ENCODE data around the gene COA6. TPM values are rescaled to one million over a fixed set of nuclear protein-coding genes. Genes with fewer than 3 reads are reported as not detected.

The COA6 gene
- total and polyA plus RNA-seq, 2 donors (not counting 3 experiments of a cell fraction or from before 2014, with no cell fraction given), result 22.2 to 42.7 TPM

DNA sequence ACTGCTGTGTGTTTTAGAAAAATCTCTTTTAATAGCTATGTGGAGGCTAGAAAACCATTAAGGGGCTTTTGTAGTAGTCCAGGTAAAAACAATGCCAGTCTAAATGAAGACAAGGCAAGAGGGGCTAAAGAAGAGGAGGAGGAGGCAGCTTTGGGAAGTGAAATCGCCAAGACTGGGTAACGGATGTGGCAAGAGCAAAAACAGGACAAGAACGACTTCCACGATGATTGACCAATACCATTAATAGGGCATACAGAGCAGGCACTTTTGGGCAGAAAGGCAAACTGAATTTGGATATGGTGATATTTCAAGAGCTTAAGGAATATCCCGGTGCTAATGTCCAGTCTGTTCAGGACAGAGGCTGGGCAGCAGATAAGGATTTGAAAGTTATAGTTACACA, 22.0 kb downstream of the COA6 start:
- POLR2A ChIA-PET, result no interaction called here
- intact Hi-C loops (cut with micrococcal nuclease), result no loop called here
- BruUV-seq (replicated peaks), result no TSS peak

DNA sequence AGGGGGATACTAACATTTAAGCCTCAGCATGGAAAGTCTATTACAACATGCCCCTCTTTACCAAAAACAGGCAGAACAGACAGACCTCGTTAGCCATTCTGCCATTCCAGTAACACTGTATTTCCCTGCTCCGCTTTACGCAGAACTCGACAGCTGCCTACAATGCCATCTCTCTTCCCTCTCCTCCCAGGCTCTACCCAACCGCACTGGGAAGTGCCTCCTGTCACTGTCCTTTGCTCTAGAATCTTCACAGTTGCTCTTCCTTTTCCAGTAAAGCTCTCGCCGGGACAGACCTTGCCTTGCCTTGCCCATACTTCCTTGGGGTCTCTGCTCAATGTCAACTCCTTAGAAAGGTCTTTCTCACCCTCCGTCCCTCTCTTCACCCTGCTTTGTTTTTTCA, 22.8 kb downstream of the COA6 start:
- no peak for FAIRE-seq
- no TSS peak for BruUV-seq (replicated peaks)
- dilution Hi-C loops (cut with MboI; ENCODE audit: extremely low pct_ligation_motif_present, low sequenced_read_pairs) (no loop called here), intact Hi-C loops (cut with micrococcal nuclease) (no loop called here)
- H3K9me1 ChIP-seq (replicated peaks; ENCODE audit: control insufficient read depth, extremely low read depth, insufficient read depth, low read length), result no peaks in the 10 kb centered on the region
- H3K27ac ChIP-seq (ENCODE audit: insufficient read depth, low read depth, low read length), result no peak overlapping the region
- no peaks in the 10 kb centered on the region for H3K9me3 ChIP-seq (replicated peaks; ENCODE audit: control insufficient read depth, insufficient read depth, low read length)
- no peaks in the 10 kb centered on the region for H3K4me1 ChIP-seq (ENCODE audit: control insufficient read depth, extremely low read depth, insufficient read depth, low read length)
- no peak overlapping the region for H3K4me3 ChIP-seq (replicated peaks in 1 of 3; ENCODE audit: insufficient read depth in 1 of 3, low read depth in 1 of 3, low read length in 3 of 3)
- H3K36me3 ChIP-seq (ENCODE audit: control insufficient read depth in 2 of 2, extremely low read depth in 1 of 2, insufficient read depth in 2 of 2, low read length in 2 of 2), result no peaks in the 10 kb centered on the region
- no peak overlapping the region for H2AFZ ChIP-seq (ENCODE audit: low read depth, low read length)
- no peaks in the 10 kb centered on the region for H4K20me1 ChIP-seq (replicated peaks; ENCODE audit: control insufficient read depth, extremely low read depth, insufficient read depth, low read length)
- TF ChIP-seq POLR2A (IDR thresholded peaks at IDR 0.05; ENCODE audit: low read depth, low read length), result no peak
- TF ChIP-seq GATA2 (IDR thresholded peaks at IDR 0.05; ENCODE audit: insufficient read depth, insufficient read length, low read depth, low read length), result no peak
- no peak for TF ChIP-seq JUN (IDR thresholded peaks at IDR 0.05; ENCODE audit: borderline replicate concordance, insufficient read depth, insufficient read length, low read depth)
- TF ChIP-seq POLR2AphosphoS5 (IDR thresholded peaks at IDR 0.05; ENCODE audit: insufficient read depth, low read depth, low read length), result no peak
- no peak for TF ChIP-seq EZH2 (IDR thresholded peaks at IDR 0.05; ENCODE audit: borderline replicate concordance, low read depth, low read length, severe bottlenecking)
- TF ChIP-seq FOS (IDR thresholded peaks at IDR 0.05; ENCODE audit: borderline replicate concordance, insufficient read depth, low read length), result no peak
- no peak for TF ChIP-seq MYC (IDR thresholded peaks at IDR 0.05; ENCODE audit: low read depth, low read length)
- TF ChIP-seq, protein P1, sequence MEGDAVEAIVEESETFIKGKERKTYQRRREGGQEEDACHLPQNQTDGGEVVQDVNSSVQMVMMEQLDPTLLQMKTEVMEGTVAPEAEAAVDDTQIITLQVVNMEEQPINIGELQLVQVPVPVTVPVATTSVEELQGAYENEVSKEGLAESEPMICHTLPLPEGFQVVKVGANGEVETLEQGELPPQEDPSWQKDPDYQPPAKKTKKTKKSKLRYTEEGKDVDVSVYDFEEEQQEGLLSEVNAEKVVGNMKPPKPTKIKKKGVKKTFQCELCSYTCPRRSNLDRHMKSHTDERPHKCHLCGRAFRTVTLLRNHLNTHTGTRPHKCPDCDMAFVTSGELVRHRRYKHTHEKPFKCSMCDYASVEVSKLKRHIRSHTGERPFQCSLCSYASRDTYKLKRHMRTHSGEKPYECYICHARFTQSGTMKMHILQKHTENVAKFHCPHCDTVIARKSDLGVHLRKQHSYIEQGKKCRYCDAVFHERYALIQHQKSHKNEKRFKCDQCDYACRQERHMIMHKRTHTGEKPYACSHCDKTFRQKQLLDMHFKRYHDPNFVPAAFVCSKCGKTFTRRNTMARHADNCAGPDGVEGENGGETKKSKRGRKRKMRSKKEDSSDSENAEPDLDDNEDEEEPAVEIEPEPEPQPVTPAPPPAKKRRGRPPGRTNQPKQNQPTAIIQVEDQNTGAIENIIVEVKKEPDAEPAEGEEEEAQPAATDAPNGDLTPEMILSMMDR (IDR thresholded peaks at IDR 0.05; ENCODE audit: extremely low read depth in 1 of 2, insufficient read depth in 1 of 2, low read depth in 1 of 2, low read length in 2 of 2), result no peak
- TF ChIP-seq, protein P2, sequence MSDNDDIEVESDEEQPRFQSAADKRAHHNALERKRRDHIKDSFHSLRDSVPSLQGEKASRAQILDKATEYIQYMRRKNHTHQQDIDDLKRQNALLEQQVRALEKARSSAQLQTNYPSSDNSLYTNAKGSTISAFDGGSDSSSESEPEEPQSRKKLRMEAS (IDR thresholded peaks at IDR 0.05; ENCODE audit: insufficient read depth, insufficient read length), result no peak
- H3K27me3 ChIP-seq (ENCODE audit: control insufficient read depth in 2 of 2, insufficient read depth in 2 of 2, low read length in 2 of 2), result no peaks in the 10 kb centered on the region
- ChIA-PET POLR2A (no interaction called here), CTCF (interaction anchor here (1.0 kb wide), 1 partner anchor 86 kb away, joined by 3 read pairs; no protein-coding TSS in a partner anchor)
- no peak overlapping the region for H3K9ac ChIP-seq (replicated peaks; ENCODE audit: extremely low read depth, insufficient read depth, low read length)
- no peak overlapping the region for H3K4me2 ChIP-seq (ENCODE audit: insufficient read depth, low read length)
- no peak for DNase-seq (ENCODE audit: low read depth, low spot score)
- H3K79me2 ChIP-seq (ENCODE audit: control insufficient read depth, insufficient read depth, low read length), result no peaks in the 10 kb centered on the region

More for the DNA sequence above, 22.0 kb downstream of the COA6 start:
- H3K4me1 ChIP-seq (ENCODE audit: control insufficient read depth, extremely low read depth, insufficient read depth, low read length), result no peaks in the 10 kb centered on the region
- no peak overlapping the region for H3K9ac ChIP-seq (replicated peaks; ENCODE audit: extremely low read depth, insufficient read depth, low read length)
- no peak overlapping the region for H3K4me2 ChIP-seq (ENCODE audit: insufficient read depth, low read length)
- TF ChIP-seq MYC (IDR thresholded peaks at IDR 0.05; ENCODE audit: low read depth, low read length) (no peak), POLR2AphosphoS5 (IDR thresholded peaks at IDR 0.05; ENCODE audit: insufficient read depth, low read depth, low read length) (no peak), JUN (IDR thresholded peaks at IDR 0.05; ENCODE audit: borderline replicate concordance, insufficient read depth, insufficient read length, low read depth) (no peak), FOS (IDR thresholded peaks at IDR 0.05; ENCODE audit: borderline replicate concordance, insufficient read depth, low read length) (no peak), EZH2 (IDR thresholded peaks at IDR 0.05; ENCODE audit: borderline replicate concordance, low read depth, low read length, severe bottlenecking) (no peak), POLR2A (IDR thresholded peaks at IDR 0.05; ENCODE audit: low read depth, low read length) (no peak), GATA2 (IDR thresholded peaks at IDR 0.05; ENCODE audit: insufficient read depth, insufficient read length, low read depth, low read length) (no peak)
- TF ChIP-seq, protein P2 (IDR thresholded peaks at IDR 0.05; ENCODE audit: insufficient read depth, insufficient read length), result no peak
- no peaks in the 10 kb centered on the region for H4K20me1 ChIP-seq (replicated peaks; ENCODE audit: control insufficient read depth, extremely low read depth, insufficient read depth, low read length)
- H3K36me3 ChIP-seq (ENCODE audit: control insufficient read depth in 2 of 2, extremely low read depth in 1 of 2, insufficient read depth in 2 of 2, low read length in 2 of 2), result peaks cover 0 to 2% of the 10 kb centered on the region in 2 experiments
- dilution Hi-C loops (cut with MboI; ENCODE audit: extremely low pct_ligation_motif_present, low sequenced_read_pairs), result no loop called here
- no peaks in the 10 kb centered on the region for H3K27me3 ChIP-seq (ENCODE audit: control insufficient read depth in 2 of 2, insufficient read depth in 2 of 2, low read length in 2 of 2)
- FAIRE-seq (no peak), DNase-seq (ENCODE audit: low read depth, low spot score) (no peak)
- H3K9me1 ChIP-seq (replicated peaks; ENCODE audit: control insufficient read depth, extremely low read depth, insufficient read depth, low read length), result no peaks in the 10 kb centered on the region
- no peaks in the 10 kb centered on the region for H3K9me3 ChIP-seq (replicated peaks; ENCODE audit: control insufficient read depth, insufficient read depth, low read length)
- H3K4me3 ChIP-seq (replicated peaks in 1 of 3; ENCODE audit: insufficient read depth in 1 of 3, low read depth in 1 of 3, low read length in 3 of 3), result no peak overlapping the region
- H2AFZ ChIP-seq (ENCODE audit: low read depth, low read length), result no peak overlapping the region
- H3K79me2 ChIP-seq (ENCODE audit: control insufficient read depth, insufficient read depth, low read length), result no peaks in the 10 kb centered on the region
- no peak overlapping the region for H3K27ac ChIP-seq (ENCODE audit: insufficient read depth, low read depth, low read length)
- CTCF ChIA-PET, result interaction anchor here (1.0 kb wide), 1 partner anchor 85 kb away, joined by 3 read pairs; no protein-coding TSS in a partner anchor
